ENCODE measurements around the gene TERT. TPM values are rescaled to one million over a fixed set of nuclear protein-coding genes. Genes with fewer than 3 reads are reported as not detected.

Gene TERT
- total and polyA plus RNA-seq, 2 of the 8 experiments (the other 6 are each of a cell fraction or from before 2014, with no cell fraction given): 13.1 to 23.1 TPM

DNA sequence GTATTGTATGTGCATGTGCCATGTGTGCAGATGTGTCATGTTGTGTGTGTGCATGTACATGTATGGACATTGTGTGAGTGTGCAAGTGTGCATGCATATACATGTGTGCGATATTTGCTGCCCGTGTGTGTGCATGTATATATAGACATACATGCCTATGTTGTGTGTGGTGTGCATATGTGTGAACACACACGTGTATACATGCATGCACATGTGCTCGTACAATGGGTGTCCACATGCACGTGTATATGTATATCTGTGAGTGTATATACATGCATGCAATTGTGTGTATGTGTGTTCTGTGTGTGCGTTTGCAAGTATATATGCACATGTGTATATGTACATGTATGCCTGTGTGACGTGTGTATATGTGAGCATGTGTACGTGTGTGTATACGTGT, 72.7 kb downstream of the TERT start:
- Histone ChIP-seq H4K20me1 (replicated peaks in 1 of 2; ENCODE audit: control insufficient read depth in 1 of 2, insufficient read depth in 2 of 2, low read length in 2 of 2) (peaks cover 0 to 3% of the 10 kb centered on the region in 2 experiments), H2BK120ac (replicated peaks; ENCODE audit: low read depth, low read length) (no peak overlapping the region), H3K4me3 (ENCODE audit: extremely low read depth in 1 of 4, insufficient read depth in 2 of 4, low read depth in 3 of 4, low read length in 4 of 4) (no peak overlapping the region), H3K14ac (ENCODE audit: insufficient read length) (no peak overlapping the region), H3K56ac (replicated peaks; ENCODE audit: insufficient read length, low read depth, low read length) (no peak overlapping the region), H3K4ac (replicated peaks; ENCODE audit: insufficient read length, low read depth, low read length) (no peak overlapping the region), H3K4me1 (replicated peaks in 1 of 4; ENCODE audit: control insufficient read depth in 3 of 4, insufficient read depth in 4 of 4, low read length in 3 of 4) (peaks cover 0 to 2% (median 0%) of the 10 kb centered on the region in 4 experiments; a peak in 2 of 7 replicates), H3K79me2 (ENCODE audit: control insufficient read depth in 1 of 2, insufficient read depth in 2 of 2, low read length in 2 of 2) (no peaks in the 10 kb centered on the region), H3K27ac (ENCODE audit: low read depth, low read length) (no peak overlapping the region), H4K8ac (ENCODE audit: extremely low read depth, insufficient read depth, low read length) (no peak overlapping the region), H2AFZ (ENCODE audit: low read length) (no peak overlapping the region), H4K91ac (replicated peaks; ENCODE audit: insufficient read length, low read length) (no peak overlapping the region), H3K79me1 (ENCODE audit: low read depth, low read length) (no peaks in the 10 kb centered on the region), H3K23ac (ENCODE audit: insufficient read length) (no peak overlapping the region), H2BK15ac (ENCODE audit: low read length) (no peak overlapping the region), H2BK20ac (ENCODE audit: low read length) (no peak overlapping the region), H3K9ac (replicated peaks in 1 of 4; ENCODE audit: extremely low read depth in 1 of 4, low read depth in 3 of 4, low read length in 3 of 4) (no peak overlapping the region), H2BK12ac (ENCODE audit: low read depth, low read length) (no peak overlapping the region; the same call in 1 of the 2 replicates), H2AK5ac (ENCODE audit: low read depth, low read length) (no peak overlapping the region), H3K9me3 (ENCODE audit: insufficient read depth in 2 of 2, low read depth in 1 of 2, low read length in 1 of 2) (peaks cover 0 to 4% of the 10 kb centered on the region in 2 experiments; a peak in 1 of 4 replicates), H3K23me2 (ENCODE audit: low read depth, low read length) (peaks cover 6% of the 10 kb centered on the region; the same call in 1 of the 2 replicates), H3K27me3 (replicated peaks in 1 of 4; ENCODE audit: control insufficient read depth in 3 of 4, extremely low read depth in 1 of 4, insufficient read depth in 3 of 4, low read length in 3 of 4) (no peaks in the 10 kb centered on the region; a peak in 1 of 7 replicates), H4K5ac (ENCODE audit: insufficient read length, low read depth, low read length) (no peak overlapping the region), H2BK5ac (ENCODE audit: low read depth, low read length) (no peak overlapping the region), H3K18ac (ENCODE audit: extremely low read depth, low read length) (no peak overlapping the region), H3K4me2 (ENCODE audit: insufficient read depth in 1 of 2, low read depth in 2 of 2, low read length in 2 of 2) (no peak overlapping the region), H3K36me3 (ENCODE audit: control insufficient read depth in 2 of 4, insufficient read depth in 4 of 4, low read length in 3 of 4) (no peaks in the 10 kb centered on the region)
- CTCF ChIA-PET (ENCODE audit: partially characterized antibody): interaction anchor here (0.6 kb wide), 1 partner anchor 11 kb away, joined by 3 read pairs; no protein-coding TSS in a partner anchor
- 86% methylated on average over 9 of the region's 9 CpGs; no CpG with 5 or more reads in 1 of the 2 experiments for WGBS, 2 experiments (ENCODE audit: extremely low coverage in 1 of 2, insufficient coverage in 1 of 2, insufficient read length in 1 of 2, insufficient replicate concordance in 2 of 2, low coverage in 1 of 2, low lambda C conversion rate in 2 of 2, missing lambda C conversion rate in 1 of 2)
- FAIRE-seq (no peak), DNase-seq (ENCODE audit: low read depth in 1 of 2, low spot score in 2 of 2) (no peak)
- TF ChIP-seq, protein P1, sequence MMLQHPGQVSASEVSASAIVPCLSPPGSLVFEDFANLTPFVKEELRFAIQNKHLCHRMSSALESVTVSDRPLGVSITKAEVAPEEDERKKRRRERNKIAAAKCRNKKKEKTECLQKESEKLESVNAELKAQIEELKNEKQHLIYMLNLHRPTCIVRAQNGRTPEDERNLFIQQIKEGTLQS (IDR thresholded peaks at IDR 0.05; ENCODE audit: insufficient read depth, low read depth, low read length): no peak
- POLR2A ChIA-PET (ENCODE audit: partially characterized antibody): interaction anchor here (0.6 kb wide), 1 partner anchor 373 kb away, joined by 4 read pairs; no protein-coding TSS in a partner anchor
